GM11168 (cell line): ENCODE data around the gene RAB35.

Experiments
- in situ Hi-C: fragments of 300-500 bp; cut with MboI; formaldehyde crosslinking; loops from one replicate; pipeline ENCODE4 v1.12.0; 2022; ENCODE audit warnings: low sequenced_read_pairs; ENCODE audit not compliant: unreplicated experiment

The RAB35 gene

DNA sequence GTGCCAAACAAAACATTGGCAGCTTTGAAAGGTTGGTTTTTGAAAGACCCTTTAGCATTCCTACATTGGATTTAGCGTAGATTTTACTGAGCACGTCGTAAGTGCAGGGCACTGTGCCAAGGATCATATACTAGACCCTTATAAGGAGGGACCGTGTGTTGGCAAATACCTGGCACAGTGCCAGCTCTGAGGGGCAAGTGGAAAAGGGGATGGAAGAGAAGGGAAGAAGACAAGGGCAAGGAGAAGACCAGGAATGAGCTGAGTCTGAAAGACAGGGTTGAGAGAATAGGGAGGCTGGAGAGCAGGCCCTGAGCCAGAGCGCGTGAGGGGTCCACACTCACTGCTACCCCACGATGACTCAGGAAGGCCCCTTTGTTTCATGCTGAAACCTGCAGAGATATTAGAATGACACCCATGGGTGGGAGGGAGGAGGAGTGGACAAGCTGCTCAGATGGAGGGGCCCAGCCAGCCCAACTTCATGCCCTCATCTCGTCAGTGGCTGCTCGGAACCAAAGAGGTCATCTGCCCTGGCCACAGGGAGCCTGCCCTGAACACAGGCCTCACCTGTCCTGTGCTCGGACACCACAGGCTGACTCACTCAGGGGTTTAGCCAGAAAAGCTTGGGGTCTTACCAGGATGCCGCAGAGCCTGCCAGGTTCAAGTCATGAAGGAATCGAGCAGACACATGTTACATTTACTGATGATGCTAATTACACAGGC, 25.0 kb downstream of the RAB35 start:
- in situ Hi-C loops = no loop called here

DNA sequence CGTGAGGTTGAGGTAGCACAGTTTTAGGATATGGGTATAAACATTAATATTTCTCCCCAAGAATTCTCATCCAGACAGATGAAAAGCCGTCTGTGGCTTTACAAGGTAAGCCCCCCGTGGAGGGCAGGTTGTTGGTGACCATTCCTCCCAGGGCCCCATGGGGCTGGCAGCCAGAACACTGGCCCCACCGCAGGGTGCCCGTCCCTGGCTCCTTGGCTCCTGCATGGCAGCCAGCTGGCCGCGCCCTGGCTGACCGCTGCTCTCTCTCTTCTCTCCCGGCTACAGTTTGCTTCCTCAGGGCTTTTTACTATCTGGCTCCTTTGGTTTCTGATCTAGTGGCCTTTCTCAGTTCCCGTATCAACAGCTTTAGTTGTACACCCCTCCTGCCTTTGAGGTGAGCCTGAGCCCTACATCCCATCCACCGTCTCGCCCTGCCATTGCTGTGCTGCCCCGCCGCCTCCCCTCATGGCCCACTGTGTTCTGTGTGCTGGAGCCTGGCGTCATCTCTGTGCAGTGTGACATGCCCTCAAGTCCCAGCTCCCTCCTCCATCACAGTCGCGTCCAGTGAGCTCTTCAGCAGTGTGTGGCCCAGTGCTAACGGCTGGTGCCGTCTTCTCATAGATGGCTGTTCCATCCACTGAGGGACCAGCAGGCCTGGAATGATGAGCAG, 25.8 kb downstream of the RAB35 start:
- in situ Hi-C loops = no loop called here

GRCh38 chr12:120090206-120090605, 26.3 kb downstream of the RAB35 start:
- in situ Hi-C loops = no loop called here

DNA sequence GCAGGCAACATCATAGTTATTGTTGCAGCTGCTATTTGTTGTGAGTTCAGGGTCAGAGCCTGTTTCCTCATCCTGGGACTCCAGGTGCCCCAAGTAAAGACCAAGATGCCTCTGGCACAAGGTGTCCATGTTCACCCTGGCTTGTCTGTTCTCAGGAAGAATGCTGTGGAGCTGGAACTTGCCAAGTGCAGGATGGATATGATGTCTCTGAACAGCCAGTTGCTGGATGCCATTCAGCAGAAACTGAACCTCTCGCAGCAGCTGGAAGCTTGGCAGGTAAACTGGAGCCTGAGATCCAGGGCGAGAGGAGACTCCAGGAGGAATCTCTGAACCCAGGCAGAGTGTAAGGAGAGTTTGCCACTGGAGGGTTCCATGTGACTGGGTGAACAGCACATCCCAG, 26.8 kb downstream of the RAB35 start:
- in situ Hi-C loops = loop anchor here (5.0 kb wide), 1 partner anchor 33 kb away; no protein-coding TSS in a partner anchor

GRCh38 chr12:120089105-120089504, 27.4 kb downstream of the RAB35 start:
- in situ Hi-C loops = loop anchor here (5.0 kb wide), 1 partner anchor 33 kb away; no protein-coding TSS in a partner anchor

GRCh38 chr12:120086801-120087621, 29.5 kb downstream of the RAB35 start:
- in situ Hi-C loops = loop anchor here (5.0 kb wide), 1 partner anchor 35 kb away; no protein-coding TSS in a partner anchor

- in situ Hi-C loops = loop anchor here (5.0 kb wide), 1 partner anchor 36 kb away; no protein-coding TSS in a partner anchor
Measured at GRCh38 chr12:120085920-120086645, 30.5 kb downstream of the RAB35 start.

DNA sequence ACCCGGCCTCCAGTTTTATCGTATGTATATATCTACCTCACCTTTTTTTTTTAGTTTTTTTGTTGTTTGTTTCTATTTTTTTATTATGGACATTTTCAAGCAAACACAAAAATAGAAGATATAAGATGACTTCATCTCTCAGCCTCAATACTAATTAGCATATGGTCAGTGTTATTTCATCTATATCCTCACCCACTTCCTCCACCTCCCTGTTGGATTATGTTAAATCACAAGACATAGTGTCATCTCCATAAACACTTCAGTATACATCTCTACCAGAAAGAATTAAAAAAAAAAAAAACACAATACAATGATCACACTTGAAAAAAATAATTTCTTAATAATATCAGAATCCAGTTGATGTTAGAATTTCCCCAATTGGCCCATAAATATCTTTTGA, 34.9 kb downstream of the RAB35 start:
- in situ Hi-C loops = no loop called here

DNA sequence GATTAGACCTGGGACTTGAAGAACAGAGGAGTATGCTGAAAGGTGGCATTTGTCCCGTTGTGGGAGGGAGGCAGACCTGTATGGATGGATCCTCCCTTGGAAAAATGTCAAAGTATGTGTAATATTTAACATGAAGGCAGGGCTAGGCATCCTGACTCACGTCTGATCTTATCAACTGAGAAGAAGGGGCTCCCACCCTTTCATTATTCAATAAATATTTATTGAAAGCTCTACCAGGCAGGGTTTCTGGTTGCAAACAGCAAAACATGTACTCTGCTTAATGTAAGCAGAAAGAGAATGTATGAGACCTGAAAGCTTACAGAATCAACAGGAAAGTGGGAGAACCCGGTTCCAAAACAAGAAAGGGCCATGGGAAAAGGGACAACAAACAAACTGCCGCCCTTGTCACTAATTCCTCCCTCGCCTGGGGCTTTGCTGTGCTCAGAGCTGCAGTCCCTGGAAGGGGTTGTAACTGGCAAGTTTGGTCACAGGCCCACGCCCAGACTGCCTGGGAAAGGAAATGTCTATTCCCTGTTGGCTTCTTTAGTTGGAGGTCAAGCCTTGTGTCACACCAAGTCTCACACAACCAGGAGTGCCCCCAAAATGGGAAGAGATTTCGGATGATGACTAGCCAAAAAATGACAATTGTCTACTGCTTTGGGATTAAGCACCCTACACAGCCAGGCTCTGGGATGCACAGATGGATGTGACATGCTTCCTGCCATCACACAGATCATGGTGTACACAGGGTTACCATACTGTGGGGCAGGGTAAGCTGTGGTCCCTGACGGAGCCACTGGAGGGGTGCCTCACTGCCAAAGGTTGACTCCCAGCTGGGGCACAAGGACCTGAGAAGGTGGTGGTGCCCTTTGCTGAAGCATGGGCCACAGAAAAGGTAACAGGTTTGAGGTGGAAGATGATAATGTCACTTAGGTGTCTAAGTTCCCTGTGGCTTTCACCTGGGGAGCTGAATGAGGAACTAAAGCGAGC, 36.8 kb downstream of the RAB35 start:
- in situ Hi-C loops = no loop called here

GRCh38 chr12:120078868-120079267, 37.7 kb downstream of the RAB35 start:
- in situ Hi-C loops = no loop called here

DNA sequence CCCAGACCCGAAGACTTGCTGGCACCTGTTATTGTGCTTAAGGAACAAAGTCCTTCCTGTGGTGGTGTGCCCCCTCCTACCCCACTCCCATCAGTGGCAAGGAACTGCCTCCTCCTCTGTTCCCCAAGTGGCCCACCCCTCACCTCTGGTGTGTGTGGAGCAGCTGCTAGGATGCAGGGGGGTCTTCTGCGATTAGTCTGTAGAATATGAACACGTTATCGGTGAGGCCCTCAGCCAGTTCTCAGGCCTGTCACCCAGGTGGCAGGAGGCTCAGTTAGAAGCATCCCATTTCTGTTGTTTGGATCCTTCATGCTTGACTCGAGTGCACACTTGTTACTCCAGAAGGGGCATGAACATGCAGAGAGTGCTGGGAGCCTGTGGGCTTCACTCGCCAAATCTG, 39.3 kb downstream of the RAB35 start:
- in situ Hi-C loops = no loop called here

DNA sequence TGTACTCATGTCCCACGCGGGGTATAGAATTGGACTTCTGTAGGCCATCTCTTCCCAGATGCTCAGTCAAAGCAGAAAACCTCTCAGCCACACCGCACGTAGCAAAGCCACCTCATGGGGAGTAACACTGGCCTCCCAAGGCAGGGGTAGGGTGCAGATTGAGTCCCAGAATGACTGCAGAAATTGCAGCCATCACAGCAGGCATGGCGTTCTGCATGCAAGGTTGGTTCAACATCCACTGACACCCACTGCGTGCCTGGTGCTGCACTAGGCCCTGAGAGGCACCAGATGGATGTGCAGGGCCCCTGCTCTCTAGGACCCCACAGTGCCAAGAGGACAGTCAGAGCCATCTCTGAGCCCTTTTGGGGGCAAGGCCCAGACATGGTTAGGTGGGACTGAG, 39.9 kb downstream of the RAB35 start:
- in situ Hi-C loops = no loop called here

GRCh38 chr12:120075034-120075616, 41.4 kb downstream of the RAB35 start:
- in situ Hi-C loops = no loop called here

DNA sequence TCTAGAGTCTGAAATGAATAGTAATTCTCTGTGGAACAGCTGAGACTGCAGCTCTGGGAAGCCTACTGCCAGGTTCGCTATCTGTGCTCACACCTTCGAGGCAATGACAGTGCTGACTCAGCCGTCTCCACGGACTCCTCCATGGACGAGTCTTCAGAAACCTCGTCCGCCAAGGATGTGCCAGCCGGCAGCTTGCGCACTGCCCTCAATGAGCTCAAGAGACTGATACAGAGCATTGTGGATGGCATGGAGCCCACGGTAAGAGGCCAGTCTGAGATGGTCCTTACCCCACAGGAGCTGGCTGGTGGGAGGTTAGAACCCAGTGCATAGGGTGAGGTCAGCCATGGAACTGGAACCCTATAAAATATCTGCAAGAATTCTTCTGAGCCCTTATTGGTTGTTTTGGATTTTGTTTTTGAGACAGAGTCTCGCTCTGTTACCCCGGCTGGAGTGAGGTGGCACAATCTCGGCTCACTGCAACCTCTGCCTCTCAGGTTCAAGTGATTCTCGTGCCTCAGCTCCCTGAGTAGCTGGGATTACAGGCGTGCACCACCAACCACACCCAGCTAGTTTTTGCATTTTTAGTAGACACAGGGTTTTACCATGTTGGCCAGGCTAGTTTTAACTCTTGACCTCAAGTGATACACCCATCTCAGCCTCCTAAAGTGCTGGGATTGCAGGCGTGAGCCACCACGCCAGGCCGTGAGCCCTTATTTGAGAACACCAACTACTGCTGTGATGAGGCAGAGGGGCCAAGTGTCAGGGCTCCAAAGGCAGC, 43.9 kb downstream of the RAB35 start:
- in situ Hi-C loops = no loop called here

DNA sequence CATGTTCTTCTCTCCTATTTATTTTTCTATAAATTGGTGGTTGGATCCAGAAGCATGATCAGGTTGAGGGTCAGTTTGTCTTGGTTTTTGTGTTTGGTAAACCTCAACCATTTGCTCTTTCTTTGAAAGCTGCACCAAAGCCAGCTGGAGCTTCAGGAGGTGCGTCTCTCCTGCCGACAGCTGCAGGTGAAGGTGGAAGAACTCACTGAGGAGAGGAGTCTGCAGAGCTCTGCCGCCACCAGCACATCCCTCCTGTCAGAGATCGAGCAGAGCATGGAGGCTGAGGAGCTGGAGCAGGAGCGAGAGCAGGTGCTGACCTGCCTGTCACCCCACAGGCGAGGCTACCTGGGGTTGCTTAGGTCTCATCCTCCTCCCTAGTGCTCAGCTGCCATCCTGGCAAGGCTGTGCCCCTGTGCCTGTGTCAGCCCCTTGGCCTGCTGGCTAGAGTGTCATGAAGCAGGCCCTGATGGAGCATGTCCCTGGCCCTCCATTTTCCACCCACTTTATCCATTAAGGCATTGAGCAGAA, 45.0 kb downstream of the RAB35 start:
- in situ Hi-C loops = no loop called here

GRCh38 chr12:120069278-120069677, 47.3 kb downstream of the RAB35 start:
- in situ Hi-C loops = no loop called here

DNA sequence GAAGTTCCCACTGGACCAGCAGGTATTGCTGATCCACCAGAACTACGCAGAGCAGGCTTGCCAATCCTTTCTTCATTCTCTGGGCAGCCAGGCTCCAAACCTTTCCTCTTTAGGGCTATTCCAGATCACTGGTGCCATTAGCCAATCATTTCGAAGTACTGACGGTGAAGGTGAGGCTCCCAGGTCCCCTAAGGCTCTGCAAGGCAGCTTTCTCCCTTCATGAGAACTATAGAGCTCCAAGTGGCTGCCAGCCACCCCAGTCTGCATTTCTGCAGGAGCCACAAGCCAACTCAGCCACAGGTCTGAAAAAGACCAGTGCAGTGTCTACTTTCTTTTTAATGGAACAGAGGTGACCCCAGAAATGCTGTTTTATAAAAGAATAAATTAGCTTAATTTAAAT, 48.7 kb downstream of the RAB35 start:
- in situ Hi-C loops = no loop called here
